Motor neuron (in vitro differentiated cells): Measurements from ENCODE around the gene KCNE4. TPM values are rescaled to one million over a fixed set of nuclear protein-coding genes. Genes with fewer than 3 reads are reported as not detected.

ENCODE experiments used
- ATAC-seq, 8 experiments: fragments of 200-7000 bp; cut with Tn5 transposase; replicated peaks in 6 of 8; 2 replicates each; pipeline ENCODE4 v1.8.0; 2021; ENCODE audit warnings: mild to moderate bottlenecking in 8 of 8, moderate library complexity in 8 of 8
- H3K27ac ChIP-seq, 2 donors: fragments of 250-450 bp; sonication (Bioruptor Pico); 2 replicates each; pipeline ENCODE4 v1.9.0; 2021; ENCODE audit warnings: antibody characterized with exemption in 2 of 2, mild to moderate bottlenecking in 2 of 2, moderate library complexity in 1 of 2
- H3K4me1 ChIP-seq, 2 donors: fragments of 250-450 bp; sonication (Bioruptor Pico); replicated peaks in 1 of 2; 2 replicates each; pipeline ENCODE4 v1.6.1; 2021; ENCODE audit warnings: antibody characterized with exemption in 2 of 2, mild to moderate bottlenecking in 2 of 2, moderate library complexity in 1 of 2
- H3K4me3 ChIP-seq, 5 donors: fragments of 250-450 bp; sonication (Bioruptor Pico); 2 replicates each; pipeline ENCODE4 v1.9.0; 2021; ENCODE audit warnings: antibody characterized with exemption in 5 of 5, mild to moderate bottlenecking in 5 of 5, moderate library complexity in 4 of 5
- WGBS, 10 experiments: fragments of 450-650 bp; shearing (Covaris generic); methylation state at CpG; one replicate each; pipeline ENCODE4 v1.0.0; 2022; 5-methylcytosine and 5-hydroxymethylcytosine counted together
- in situ Hi-C, 9 experiments: fragments of 400-800 bp; cut with MboI; loops; one replicate each; pipeline ENCODE4 v1.15.0; 2021; ENCODE audit warnings: low sequenced_read_pairs in 9 of 9, low pct_unique_long_range_greater_than_20kb in 2 of 9; ENCODE audit not compliant: unreplicated experiment in 9 of 9
- total RNA-seq, 8 experiments: library from RNA; unstranded; fragments of 300-600 nt; gene quantifications; 2 replicates each; pipeline versions ENCODE4 v1.2.3 to v1.2.4, GENCODE V29; 2022

Gene KCNE4
- total RNA-seq, 8 experiments from 2014 or later = 0.21 to 22.7 (median 1.2) TPM

GRCh38 chr2:223087466-223087865, 35.5 kb downstream of the KCNE4 start:
- H3K27ac ChIP-seq = no peak overlapping the region
- 44 to 100% (median 84%) methylated on average over 2 to 5 of the region's 5 CpGs for WGBS, 10 experiments
- H3K4me1 ChIP-seq = peaks cover 26 to 28% of the 10 kb centered on the region in 2 donors
- ATAC-seq = no peak
- H3K4me3 ChIP-seq = no peak overlapping the region
- in situ Hi-C loops = no loop called here

GRCh38 chr2:223088866-223089265, 36.9 kb downstream of the KCNE4 start:
- Histone ChIP-seq H3K4me3 (no peak overlapping the region), H3K4me1 (peaks cover 33 to 41% of the 10 kb centered on the region in 2 donors), H3K27ac (no peak overlapping the region)
- in situ Hi-C loops = no loop called here
- WGBS, 10 experiments = 40 to 100% (median 84%) methylated on average over 1 to 2 of the region's 3 CpGs; no CpG with 5 or more reads in 1 of the 10 experiments
- no peak for ATAC-seq

DNA sequence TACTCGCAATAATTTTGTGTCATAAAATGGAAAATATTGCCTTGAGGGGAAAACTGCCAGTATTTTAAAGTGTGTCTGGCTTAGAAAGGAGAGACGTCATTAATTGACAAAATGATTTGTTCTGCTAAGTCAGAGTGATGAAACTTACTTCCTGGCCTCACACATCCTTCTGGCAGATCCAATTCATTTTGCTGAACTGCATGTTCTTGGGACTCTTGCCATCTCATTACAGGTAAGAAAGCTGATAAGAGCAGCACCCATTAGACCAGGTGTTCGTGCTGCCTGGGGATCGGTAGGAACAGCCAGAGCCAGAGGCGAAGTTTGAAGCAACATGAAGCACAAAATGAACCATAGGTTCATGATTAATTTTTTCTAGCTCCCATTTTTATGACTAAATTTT, 38.0 kb downstream of the KCNE4 start:
- Histone ChIP-seq H3K4me1 (peaks cover 28 to 33% of the 10 kb centered on the region in 2 donors), H3K27ac (no peak overlapping the region), H3K4me3 (no peak overlapping the region)
- 56 to 100% (median 85%) methylated on average over 1 to 5 of the region's 5 CpGs for WGBS, 10 experiments
- in situ Hi-C loops = loop anchor here in 1 of 9 experiments (10.0 kb wide), 1 partner anchor 115 kb away; no protein-coding TSS in a partner anchor
- ATAC-seq = no peak

GRCh38 chr2:223090540-223091235, 38.7 kb downstream of the KCNE4 start:
- in situ Hi-C loops = loop anchor here in 1 of 9 experiments (10.0 kb wide), 1 partner anchor 116 kb away; no protein-coding TSS in a partner anchor
- ATAC-seq = no peak
- Histone ChIP-seq H3K4me3 (no peak overlapping the region), H3K27ac (no peak overlapping the region), H3K4me1 (peaks cover 21 to 26% of the 10 kb centered on the region in 2 donors)
- 57 to 100% (median 90%) methylated on average over 1 of the region's 1 CpG; no CpG with 5 or more reads in 4 of the 10 experiments for WGBS, 10 experiments

- ATAC-seq = no peak
- no peak overlapping the region for H3K4me3 ChIP-seq
- WGBS, 10 experiments = 84 to 100% (median 90%) methylated on average over 1 to 3 of the region's 4 CpGs; no CpG with 5 or more reads in 1 of the 10 experiments
- H3K4me1 ChIP-seq = peaks cover 9 to 18% of the 10 kb centered on the region in 2 donors
- no peak overlapping the region for H3K27ac ChIP-seq
- in situ Hi-C loops = loop anchor here in 1 of 9 experiments (10.0 kb wide), 1 partner anchor 118 kb away; no protein-coding TSS in a partner anchor
Measured at GRCh38 chr2:223092667-223093066, 40.7 kb downstream of the KCNE4 start.

- peak in 6 of 8 experiments; percentile 65 to 99 (median 82) for ATAC-seq
- in situ Hi-C loops = loop anchor here in 1 of 9 experiments (10.0 kb wide), 1 partner anchor 119 kb away; no protein-coding TSS in a partner anchor
Measured at GRCh38 chr2:223093436-223094241, 41.6 kb downstream of the KCNE4 start.

DNA sequence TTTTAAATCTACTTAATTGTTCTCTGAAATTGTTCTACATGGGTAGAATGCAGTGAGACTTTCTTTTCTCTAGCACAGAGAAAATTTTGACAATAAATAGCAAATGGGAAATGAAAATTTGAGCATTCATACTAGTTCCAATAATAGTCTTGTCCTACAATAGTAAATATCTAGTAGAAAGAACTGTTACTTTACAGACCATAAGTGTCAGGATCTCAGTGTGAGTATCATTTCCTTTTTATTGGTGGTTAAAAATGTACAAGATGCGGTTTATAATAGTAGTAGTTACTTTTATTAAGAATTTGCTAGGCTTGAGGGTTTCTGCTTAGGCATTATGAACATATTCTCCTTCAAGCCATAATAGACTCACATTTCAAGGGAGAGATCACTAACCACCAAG, 43.2 kb downstream of the KCNE4 start:
- ATAC-seq = no peak
- peaks cover 9 to 18% of the 10 kb centered on the region in 2 donors for H3K4me1 ChIP-seq
- no peak overlapping the region for H3K4me3 ChIP-seq
- H3K27ac ChIP-seq = no peak overlapping the region
- in situ Hi-C loops = loop anchor here in 1 of 9 experiments (10.0 kb wide), 1 partner anchor 120 kb away; no protein-coding TSS in a partner anchor
- WGBS, 10 experiments = 45 to 100% (median 100%) methylated on average over 1 of the region's 1 CpG; no CpG with 5 or more reads in 1 of the 10 experiments

More at GRCh38 chr2:223093436-223094241, 41.6 kb downstream of the KCNE4 start:
- no peak overlapping the region for H3K27ac ChIP-seq
- no peak overlapping the region for H3K4me3 ChIP-seq
- peaks cover 9 to 18% of the 10 kb centered on the region in 2 donors for H3K4me1 ChIP-seq
- WGBS, 10 experiments = 0 to 93% (median 57%) methylated on average over 1 to 5 of the region's 7 CpGs

- in situ Hi-C loops = loop anchor here in 1 of 9 experiments (10.0 kb wide), 1 partner anchor 122 kb away; no protein-coding TSS in a partner anchor
- Histone ChIP-seq H3K4me3 (no peak overlapping the region), H3K4me1 (peaks cover 9 to 18% of the 10 kb centered on the region in 2 donors), H3K27ac (no peak overlapping the region)
- peak in 4 of 8 experiments; percentile 28 to 62 (median 57) for ATAC-seq
- WGBS, 10 experiments = 36 to 100% (median 79%) methylated on average over 1 to 4 of the region's 5 CpGs; no CpG with 5 or more reads in 2 of the 10 experiments
Measured at GRCh38 chr2:223096235-223096970, 44.4 kb downstream of the KCNE4 start.

DNA sequence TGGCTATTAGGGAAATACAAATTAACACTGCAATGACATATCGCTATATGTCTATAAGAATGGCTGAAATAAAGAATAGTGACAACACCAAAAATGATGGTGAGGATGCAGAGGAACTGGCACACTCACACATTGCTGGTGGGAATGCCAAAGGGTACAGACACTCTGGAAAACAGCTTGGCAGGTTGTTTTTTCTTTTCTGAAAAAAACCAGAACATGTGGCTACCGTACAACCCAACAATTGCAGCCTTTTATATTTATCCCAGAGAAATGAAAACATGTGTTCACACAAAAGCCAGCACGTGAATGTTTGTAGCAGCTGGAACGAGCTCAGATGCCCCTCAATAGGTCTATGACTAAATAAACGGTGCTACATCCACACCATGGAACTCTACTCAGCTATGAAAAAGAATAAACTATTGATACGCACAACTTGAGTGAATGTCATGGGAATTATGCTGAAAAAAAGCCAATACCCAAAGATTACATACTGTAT, 45.9 kb downstream of the KCNE4 start:
- peaks cover 11 to 14% of the 10 kb centered on the region in 2 donors for H3K4me1 ChIP-seq
- no peak for ATAC-seq
- no peak overlapping the region for H3K27ac ChIP-seq
- WGBS, 10 experiments = 41 to 100% (median 88%) methylated on average over 1 to 6 of the region's 6 CpGs
- in situ Hi-C loops = loop anchor here in 1 of 9 experiments (10.0 kb wide), 1 partner anchor 123 kb away; no protein-coding TSS in a partner anchor
- H3K4me3 ChIP-seq = no peak overlapping the region

GRCh38 chr2:223099561-223099960, 47.6 kb downstream of the KCNE4 start:
- peak in 1 of 8 experiments; percentile 26 for ATAC-seq
- H3K27ac ChIP-seq = no peak overlapping the region
- WGBS, 10 experiments = 83 to 95% (median 89%) methylated on average over 1 to 3 of the region's 3 CpGs; no CpG with 5 or more reads in 6 of the 10 experiments
- H3K4me1 ChIP-seq = peaks cover 4% of the 10 kb centered on the region in 2 donors
- H3K4me3 ChIP-seq = no peak overlapping the region
- in situ Hi-C loops = loop anchor here in 1 of 9 experiments (10.0 kb wide), 1 partner anchor 125 kb away; no protein-coding TSS in a partner anchor

- Histone ChIP-seq H3K4me1 (peaks cover 4% of the 10 kb centered on the region in 2 donors), H3K27ac (no peak overlapping the region), H3K4me3 (no peak overlapping the region)
- in situ Hi-C loops = no loop called here
- ATAC-seq = peak in 6 of 8 experiments; percentile 29 to 72 (median 49)
- 6 to 72% (median 25%) methylated on average over 1 to 3 of the region's 4 CpGs; no CpG with 5 or more reads in 2 of the 10 experiments for WGBS, 10 experiments
Measured at GRCh38 chr2:223100061-223100511, 48.1 kb downstream of the KCNE4 start.
